NCI-H774 (cell line): ENCODE data around the gene SLX4IP.
"Not testable (repeated sequence)": the region's sequence is repeated elsewhere in the genome, so short reads cannot be mapped to it uniquely, and the experiment has no call there.

Experiments used
- DNase-seq: peaks from one replicate; lab custom pipeline; 2025; lab: John Stamatoyannopoulos, UW

SLX4IP gene

GRCh38 chr20:10605547-10606195 is 170.6 kb downstream of the SLX4IP start:
- DNase-seq: no peak

- DNase-seq: no peak
Observed at GRCh38 chr20:10609276-10609675, 174.2 kb downstream of the SLX4IP start.

GRCh38 chr20:10609770-10610169 is 174.7 kb downstream of the SLX4IP start:
- DNase-seq: no peak

GRCh38 chr20:10610251-10610650 is 175.1 kb downstream of the SLX4IP start:
- no peak for DNase-seq

GRCh38 chr20:10611357-10611756 is 176.3 kb downstream of the SLX4IP start:
- DNase-seq: no peak

GRCh38 chr20:10613426-10613825 is 178.3 kb downstream of the SLX4IP start:
- DNase-seq: not testable (repeated sequence)

GRCh38 chr20:10613911-10614310 is 178.8 kb downstream of the SLX4IP start:
- no peak for DNase-seq

GRCh38 chr20:10616212-10616611 is 181.1 kb downstream of the SLX4IP start:
- DNase-seq: no peak

GRCh38 chr20:10617549-10618133 is 182.5 kb downstream of the SLX4IP start:
- not testable (repeated sequence) for DNase-seq

GRCh38 chr20:10618611-10619245 is 183.6 kb downstream of the SLX4IP start:
- DNase-seq: no peak

- no peak for DNase-seq
Observed at GRCh38 chr20:10619427-10619826, 184.3 kb downstream of the SLX4IP start.

GRCh38 chr20:10621149-10621548 is 186.0 kb downstream of the SLX4IP start:
- no peak for DNase-seq

- no peak for DNase-seq
Observed at GRCh38 chr20:10622657-10623418, 187.7 kb downstream of the SLX4IP start.

GRCh38 chr20:10625641-10626040 is 190.5 kb downstream of the SLX4IP start:
- DNase-seq: no peak

- no peak for DNase-seq
Observed at GRCh38 chr20:10626896-10627295, 191.8 kb downstream of the SLX4IP start.

- no peak for DNase-seq
Observed at GRCh38 chr20:10629946-10630650, 195.0 kb downstream of the SLX4IP start.

- DNase-seq: no peak
Observed at GRCh38 chr20:10631126-10631525, 196.0 kb downstream of the SLX4IP start.

GRCh38 chr20:10632721-10633509 is 197.8 kb downstream of the SLX4IP start:
- no peak for DNase-seq

- DNase-seq: no peak
Observed at GRCh38 chr20:10633718-10634117, 198.6 kb downstream of the SLX4IP start.

- DNase-seq: no peak
Observed at GRCh38 chr20:10634211-10634610, 199.1 kb downstream of the SLX4IP start.

GRCh38 chr20:10634683-10635411 is 199.7 kb downstream of the SLX4IP start:
- DNase-seq: no peak
